Omental fat pad (tissue), 4 donors: ENCODE data around the gene CRKL. TPM values are rescaled to one million over a fixed set of nuclear protein-coding genes. Genes with fewer than 3 reads are reported as not detected.

Experiments used
- ATAC-seq: fragments of 150-250 bp; one replicate; pipeline ENCODE4 v1.9.1; 2016; ENCODE audit warnings: mild to moderate bottlenecking, moderate library complexity; ENCODE audit not compliant: low FRiP score
- DNase-seq: peaks from one replicate; pipeline ENCODE4 v3.0.0-alpha.2; 2019; ENCODE audit warnings: low spot score
- CTCF ChIP-seq, 3 donors: fragments of 450-650 bp; IDR thresholded peaks; one replicate each; pipeline ENCODE4 v1.5.1; 2016 to 2017; ENCODE audit warnings: antibody characterized with exemption in 3 of 3, mild to moderate bottlenecking in 3 of 3, moderate library complexity in 2 of 3
- total RNA-seq, 4 donors: library from RNA; depleted of rRNA; stranded (reverse); fragments of >200 nt; gene quantifications; one replicate each; pipeline ENCODE4 v1.1.0, GENCODE V29; 2016

The CRKL gene
- total RNA-seq, 4 donors from 2014 or later = 37.9 to 51.6 (median 45.4) TPM

- DNase-seq = no peak
- no peak for TF ChIP-seq CTCF (IDR thresholded peaks at IDR 0.05)
- no peak for ATAC-seq
These were observed 39.3 kb downstream of the CRKL start for GRCh38 chr22:20956258-20957101.

- TF ChIP-seq CTCF (IDR thresholded peaks at IDR 0.05) = no peak
- no peak for DNase-seq
- ATAC-seq = peak; percentile 22
These were observed 40.0 kb downstream of the CRKL start for GRCh38 chr22:20957102-20957682.

- ATAC-seq = no peak
- no peak for TF ChIP-seq CTCF (IDR thresholded peaks at IDR 0.05)
- DNase-seq = no peak
These were observed 40.6 kb downstream of the CRKL start for GRCh38 chr22:20957683-20958431.

- ATAC-seq = no peak
These were observed 42.6 kb downstream of the CRKL start for GRCh38 chr22:20959578-20960461.

GRCh38 chr22:20960609-20961008, 43.4 kb downstream of the CRKL start:
- DNase-seq (no peak), ATAC-seq (no peak)
- no peak for TF ChIP-seq CTCF (IDR thresholded peaks at IDR 0.05)

More at GRCh38 chr22:20959578-20960461, 42.6 kb downstream of the CRKL start:
- DNase-seq = no peak
- no peak for TF ChIP-seq CTCF (IDR thresholded peaks at IDR 0.05)

GRCh38 chr22:20962491-20962945, 45.3 kb downstream of the CRKL start:
- ATAC-seq = no peak
- no peak for DNase-seq
- TF ChIP-seq CTCF (IDR thresholded peaks at IDR 0.05) = no peak
